ENCODE measurements around the gene SUCLG2. TPM values are rescaled to one million over a fixed set of nuclear protein-coding genes. Genes with fewer than 3 reads are reported as not detected.

The SUCLG2 gene
- total RNA-seq, 1 experiment from 2014 or later: 49.5 TPM

- intact Hi-C loops (cut with micrococcal nuclease; ENCODE audit: unreplicated experiment): no loop called here
- CTCF ChIA-PET: interaction anchor here (0.6 to 1.1 kb wide), 2 partner anchors 187 to 1606 kb away, joined by 3 to 5 read pairs; no protein-coding TSS in a partner anchor
- no peak for DNase-seq
- no peak for TF ChIP-seq CTCF (IDR thresholded peaks at IDR 0.05; ENCODE audit: unreplicated experiment)
- BruUV-seq (replicated peaks): no TSS peak
- Mint-ChIP-seq H3K27ac (ENCODE audit: unreplicated experiment) (no peak overlapping the region), H3K27me3 (ENCODE audit: unreplicated experiment) (no peaks in the 10 kb centered on the region), H3K4me1 (ENCODE audit: low read depth, unreplicated experiment) (no peaks in the 10 kb centered on the region), H3K4me3 (ENCODE audit: low read depth, unreplicated experiment) (no peak overlapping the region), H3K36me3 (ENCODE audit: insufficient read depth, unreplicated experiment) (peaks cover 4% of the 10 kb centered on the region), H3K9me3 (ENCODE audit: low read depth, unreplicated experiment) (peaks cover 2% of the 10 kb centered on the region)
These were observed 235.8 kb downstream of the SUCLG2 start for GRCh38 chr3:67418426-67419217.

DNA sequence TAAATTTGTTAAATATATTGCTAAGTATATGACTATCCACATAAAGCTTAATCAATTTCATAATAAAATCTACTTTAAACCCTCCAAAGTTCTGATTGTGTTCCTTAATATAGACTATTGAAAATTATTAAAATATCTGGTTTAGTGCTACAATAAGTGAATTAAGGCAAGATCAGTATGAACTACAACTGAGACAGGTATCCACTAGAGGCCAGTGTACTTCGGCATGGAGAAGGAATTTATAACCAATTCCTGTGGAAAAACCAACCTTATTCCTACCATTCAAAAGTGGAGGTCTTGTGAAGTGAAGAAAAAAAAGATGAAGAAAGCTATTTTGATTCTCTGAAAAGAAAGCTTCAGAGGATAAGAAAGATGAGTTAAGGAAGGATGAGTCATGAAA, 237.7 kb downstream of the SUCLG2 start:
- intact Hi-C loops (cut with micrococcal nuclease; ENCODE audit: unreplicated experiment): no loop called here
- Mint-ChIP-seq H3K27ac (ENCODE audit: unreplicated experiment) (no peak overlapping the region), H3K4me1 (ENCODE audit: low read depth, unreplicated experiment) (no peaks in the 10 kb centered on the region), H3K9me3 (ENCODE audit: low read depth, unreplicated experiment) (peaks cover 2% of the 10 kb centered on the region), H3K36me3 (ENCODE audit: insufficient read depth, unreplicated experiment) (peaks cover 4% of the 10 kb centered on the region), H3K4me3 (ENCODE audit: low read depth, unreplicated experiment) (no peak overlapping the region), H3K27me3 (ENCODE audit: unreplicated experiment) (no peaks in the 10 kb centered on the region)
- no TSS peak for BruUV-seq (replicated peaks)
- TF ChIP-seq CTCF (IDR thresholded peaks at IDR 0.05; ENCODE audit: unreplicated experiment): no peak
- DNase-seq: no peak
- CTCF ChIA-PET: no interaction called here

- no peak for DNase-seq
- intact Hi-C loops (cut with micrococcal nuclease; ENCODE audit: unreplicated experiment): no loop called here
- CTCF ChIA-PET: no interaction called here
- Mint-ChIP-seq H3K4me3 (ENCODE audit: low read depth, unreplicated experiment) (no peak overlapping the region), H3K36me3 (ENCODE audit: insufficient read depth, unreplicated experiment) (peaks cover 4% of the 10 kb centered on the region), H3K4me1 (ENCODE audit: low read depth, unreplicated experiment) (no peaks in the 10 kb centered on the region), H3K27ac (ENCODE audit: unreplicated experiment) (no peak overlapping the region), H3K27me3 (ENCODE audit: unreplicated experiment) (no peaks in the 10 kb centered on the region), H3K9me3 (ENCODE audit: low read depth, unreplicated experiment) (no peaks in the 10 kb centered on the region)
- BruUV-seq (replicated peaks): no TSS peak
- no peak for TF ChIP-seq CTCF (IDR thresholded peaks at IDR 0.05; ENCODE audit: unreplicated experiment)
These were observed 238.9 kb downstream of the SUCLG2 start for GRCh38 chr3:67415511-67415910.

DNA sequence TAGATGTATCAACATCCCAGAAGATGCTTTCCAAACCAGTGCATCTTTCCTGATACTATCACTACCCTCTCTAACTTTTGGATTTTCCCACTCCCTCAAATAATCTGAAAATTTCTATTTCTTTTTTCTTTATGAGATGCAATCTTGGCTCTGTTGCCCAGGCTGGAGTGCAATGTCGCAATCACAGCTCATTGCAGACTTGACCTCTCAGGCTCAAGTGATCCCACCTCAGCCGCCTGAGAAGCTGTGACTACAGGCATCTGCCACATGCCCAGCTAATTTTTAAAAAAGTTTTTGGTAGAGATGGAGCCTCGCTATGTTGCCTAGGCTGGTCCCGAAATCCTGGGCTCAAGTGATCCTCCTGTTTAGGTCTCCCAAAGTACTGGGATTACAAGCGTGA, 239.7 kb downstream of the SUCLG2 start:
- TF ChIP-seq CTCF (IDR thresholded peaks at IDR 0.05; ENCODE audit: unreplicated experiment): no peak
- CTCF ChIA-PET: no interaction called here
- Mint-ChIP-seq H3K4me1 (ENCODE audit: low read depth, unreplicated experiment) (no peaks in the 10 kb centered on the region), H3K27me3 (ENCODE audit: unreplicated experiment) (no peaks in the 10 kb centered on the region), H3K9me3 (ENCODE audit: low read depth, unreplicated experiment) (no peaks in the 10 kb centered on the region), H3K36me3 (ENCODE audit: insufficient read depth, unreplicated experiment) (peaks cover 4% of the 10 kb centered on the region), H3K27ac (ENCODE audit: unreplicated experiment) (no peak overlapping the region), H3K4me3 (ENCODE audit: low read depth, unreplicated experiment) (no peak overlapping the region)
- no peak for DNase-seq
- no TSS peak for BruUV-seq (replicated peaks)
- intact Hi-C loops (cut with micrococcal nuclease; ENCODE audit: unreplicated experiment): no loop called here
